HCT116 (cell line): ENCODE measurements around the gene PLCB1. TPM values are rescaled to one million over a fixed set of nuclear protein-coding genes. Genes with fewer than 3 reads are reported as not detected.

Experiments
- ATAC-seq: fragments of 200-7000 bp; cut with Tn5 transposase; 2 replicates; pipeline ENCODE4 v1.9.1; 2020; ENCODE audit warnings: mild to moderate bottlenecking, moderate library complexity
- BruUV-seq: library from RNA; stranded (reverse); fragments of 400-500 nt; replicated peaks from 2 replicates; lab custom pipeline; 2021; lab: Mats Ljungman, UMichigan
- CTCF ChIA-PET: fragments of 300-600 bp; sonication (Branson Sonifier 250); formaldehyde crosslinking; loops from one replicate; lab custom pipeline; 2021; ENCODE audit warnings: antibody characterized with exemption; lab: Charles Lee
- POLR2A ChIA-PET: fragments of 300-600, 350-600 bp; sonication (Branson Sonifier 250); formaldehyde crosslinking; loops from one replicate; lab custom pipeline; 2021; ENCODE audit warnings: antibody characterized with exemption; lab: Charles Lee
- RAD21 ChIA-PET, 2 experiments: fragments of 300-600 bp; sonication (Branson Sonifier 250); formaldehyde crosslinking; loops; one replicate each; lab custom pipeline; 2023; ENCODE audit warnings: low total read pairs in 2 of 2; ENCODE audit not compliant: uncharacterized antibody in 2 of 2, unreplicated experiment in 2 of 2, low non-redundant PET in 1 of 2; lab: Charles Lee
- DNase-seq: peaks from one replicate; pipeline ENCODE4 v3.0.0-alpha.2; 2010; ENCODE audit warnings: low read depth, low spot score
- H2AFZ ChIP-seq: fragments of 200-600 bp; shearing (Covaris generic), sonication (generic); 2 replicates; pipeline ENCODE4 v1.6.1; 2017; ENCODE audit warnings: low read depth, mixed run types, mixed read lengths, antibody characterized with exemption, low read length; ENCODE audit not compliant: poor library complexity, severe bottlenecking
- H3K27ac ChIP-seq: 2 replicates; pipeline ENCODE4 v1.5.1; 2012; ENCODE audit warnings: low read depth, low read length
- H3K27me3 ChIP-seq: fragments of 200-600 bp; sonication (generic); 2 replicates; pipeline ENCODE4 v1.6.1; 2016; ENCODE audit warnings: mixed run types, low read length, mixed read lengths; ENCODE audit not compliant: insufficient read depth
- H3K36me3 ChIP-seq, 2 experiments: fragments of 200-500 bp in 1 of 2; fragments of 200-600 bp in 1 of 2; sonication (Bioruptor generic) in 1 of 2; sonication (generic) in 1 of 2; 2 replicates each; pipeline versions ENCODE4 v1.5.1 to v1.6.1; 2014 to 2016; ENCODE audit warnings: low read length in 2 of 2, inconsistent platforms in 1 of 2, mixed read lengths in 1 of 2, mixed run types in 1 of 2; ENCODE audit not compliant: insufficient read depth in 2 of 2, control insufficient read depth in 1 of 2
- H3K4me1 ChIP-seq, 2 experiments: fragments of 200-600 bp in 1 of 2; sonication (generic) in 1 of 2; 2 replicates each; pipeline versions ENCODE4 v1.5.1 to v1.6.1; 2012 to 2017; ENCODE audit warnings: low read length in 2 of 2, inconsistent platforms in 1 of 2, mild to moderate bottlenecking in 1 of 2, mixed read lengths in 1 of 2, mixed run types in 1 of 2, moderate library complexity in 1 of 2; ENCODE audit not compliant: insufficient read depth in 2 of 2, control insufficient read depth in 1 of 2
- H3K4me2 ChIP-seq: fragments of 200-600 bp; sonication (generic); 2 replicates; pipeline ENCODE4 v1.6.1; 2017; ENCODE audit warnings: mixed run types, low read length, mixed read lengths
- H3K4me3 ChIP-seq, 2 experiments: fragments of 200-600 bp in 1 of 2; sonication (generic) in 1 of 2; replicated peaks in 1 of 2; 2 replicates each; pipeline ENCODE4 v1.5.1; 2011 to 2016; ENCODE audit warnings: low read length in 2 of 2, control low read depth in 1 of 2, low read depth in 1 of 2, mild to moderate bottlenecking in 1 of 2, mixed read lengths in 1 of 2, mixed run types in 1 of 2
- H3K79me2 ChIP-seq: fragments of 200-600 bp; sonication (generic); 2 replicates; pipeline ENCODE4 v1.6.1; 2017; ENCODE audit warnings: mild to moderate bottlenecking, mixed run types, low read length, moderate library complexity, mixed read lengths; ENCODE audit not compliant: insufficient read depth
- H3K9ac ChIP-seq: fragments of 200-600 bp; sonication (generic); 2 replicates; pipeline ENCODE4 v1.6.1; 2016; ENCODE audit warnings: low read length, mixed read lengths
- H3K9me2 ChIP-seq: fragments of 200-600 bp; sonication (generic), shearing (Covaris generic); 2 replicates; pipeline ENCODE4 v1.6.1; 2017; ENCODE audit warnings: mixed run types, mild to moderate bottlenecking, moderate library complexity; ENCODE audit not compliant: insufficient read depth
- H3K9me3 ChIP-seq, 2 experiments: fragments of 200-500 bp in 1 of 2; fragments of 200-600 bp in 1 of 2; sonication (Bioruptor generic) in 1 of 2; sonication (generic) in 1 of 2; 2 replicates each; pipeline ENCODE4 v1.6.1; 2014 to 2017; ENCODE audit warnings: low read length in 2 of 2, mixed read lengths in 2 of 2, inconsistent platforms in 1 of 2, low read depth in 1 of 2, mild to moderate bottlenecking in 1 of 2, mixed run types in 1 of 2, moderate library complexity in 1 of 2; ENCODE audit not compliant: control insufficient read depth in 1 of 2, insufficient read depth in 1 of 2
- H4K20me1 ChIP-seq: fragments of 200-600 bp; sonication (generic), shearing (Covaris generic); 2 replicates; pipeline ENCODE4 v1.6.1; 2017; ENCODE audit warnings: mixed run types, mild to moderate bottlenecking, moderate library complexity; ENCODE audit not compliant: insufficient read depth
- CBX3 ChIP-seq: IDR thresholded peaks from 2 replicates; pipeline ENCODE4 v1.6.1; 2012; ENCODE audit warnings: low read depth
- CEBPB ChIP-seq: IDR thresholded peaks from 2 replicates; pipeline ENCODE4 v1.6.1; 2012; ENCODE audit warnings: low read depth
- ELF1 ChIP-seq: IDR thresholded peaks from 2 replicates; pipeline ENCODE4 v1.6.1; 2012; ENCODE audit warnings: low read depth, borderline replicate concordance
- EZH2 ChIP-seq: fragments of 200-600 bp; sonication (generic); IDR thresholded peaks from 2 replicates; pipeline ENCODE4 v1.6.1; 2017; ENCODE audit warnings: antibody characterized with exemption, mixed run types
- FOSL1 ChIP-seq: IDR thresholded peaks from 2 replicates; pipeline ENCODE4 v1.6.1; 2012; ENCODE audit warnings: low read depth
- POLR2A ChIP-seq: IDR thresholded peaks from 2 replicates; pipeline ENCODE4 v1.7.0; 2011; ENCODE audit warnings: borderline replicate concordance; ENCODE audit not compliant: insufficient read depth, insufficient read length; ENCODE audit errors: extremely low read depth
- POLR2AphosphoS5 ChIP-seq: IDR thresholded peaks from 2 replicates; pipeline ENCODE4 v1.6.1; 2011; ENCODE audit warnings: mild to moderate bottlenecking, low read depth, low read length, moderate library complexity
- RAD21 ChIP-seq: IDR thresholded peaks from 2 replicates; pipeline ENCODE4 v1.6.1; 2012; ENCODE audit warnings: low read depth, mild to moderate bottlenecking
- YY1 ChIP-seq: IDR thresholded peaks from 2 replicates; pipeline ENCODE4 v1.6.1; 2011; ENCODE audit warnings: low read length, low read depth, moderate library complexity, mild to moderate bottlenecking; ENCODE audit not compliant: insufficient replicate concordance; ENCODE audit errors: extremely low read depth
- ZFX ChIP-seq: fragments of 450-650 bp; IDR thresholded peaks from 2 replicates; pipeline ENCODE4 v1.6.1; 2017
- ZNF274 ChIP-seq: fragments of 200-500 bp; sonication (Bioruptor generic); IDR thresholded peaks from 2 replicates; pipeline ENCODE4 v1.6.1; 2014; ENCODE audit warnings: mild to moderate bottlenecking, low read depth, low read length, inconsistent platforms
- intact Hi-C: fragments of 100-400 bp; cut with micrococcal nuclease; formaldehyde crosslinking; loops from 2 replicates; pipeline ENCODE4 v1.10.0; 2022
- total RNA-seq: library from RNA; stranded (reverse); gene quantifications from one replicate; pipeline ENCODE4 v1.2.1, GENCODE V29; 2021; ENCODE audit not compliant: unreplicated experiment
- TF ChIP-seq, protein P1 (sequence below), 3 experiments: fragments of 200-600 bp in 1 of 3; sonication (generic) in 1 of 3; IDR thresholded peaks in 2 of 3; conservative IDR thresholded peaks in 1 of 3; 2 replicates each; pipeline ENCODE4 v1.5.1; 2012 to 2017; ENCODE audit warnings: low read depth in 2 of 3, low read length in 2 of 3, antibody characterized with exemption in 1 of 3, borderline replicate concordance in 1 of 3, control low read depth in 1 of 3, mild to moderate bottlenecking in 1 of 3, mixed read lengths in 1 of 3, mixed run types in 1 of 3, moderate library complexity in 1 of 3; ENCODE audit not compliant: insufficient read depth in 1 of 3
- TF ChIP-seq, protein P2 (sequence below): IDR thresholded peaks from 2 replicates; pipeline ENCODE4 v1.6.1; 2011; ENCODE audit warnings: mild to moderate bottlenecking, low read length, moderate library complexity; ENCODE audit not compliant: insufficient replicate concordance; ENCODE audit errors: extremely low read depth
- TF ChIP-seq, protein P3 (sequence below): IDR thresholded peaks from 2 replicates; pipeline ENCODE4 v1.6.1; 2012

Gene PLCB1
- total RNA-seq, 1 experiment from 2014 or later, result 15.8 TPM

DNA sequence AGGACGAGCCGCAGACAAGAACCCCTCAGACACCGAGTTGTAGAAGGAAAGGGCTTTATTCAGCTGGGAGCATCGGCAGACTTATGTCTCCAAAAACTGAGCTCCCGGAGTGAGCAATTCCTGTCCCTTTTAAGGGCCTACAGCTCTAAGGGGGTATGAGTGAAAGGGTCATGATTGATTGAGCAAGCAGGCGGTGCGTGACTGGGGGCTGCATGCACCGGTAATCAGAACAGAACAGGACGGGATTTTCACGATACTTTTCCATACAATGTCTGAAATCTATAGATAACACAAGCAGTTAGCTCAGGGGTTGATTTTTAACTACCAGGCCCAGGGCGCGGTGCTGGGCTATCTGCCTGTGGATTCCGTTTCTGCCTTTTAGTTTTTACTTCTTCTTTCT is 710.5 kb downstream of the PLCB1 start:
- H3K4me3 ChIP-seq, result no peak overlapping the region
- intact Hi-C loops, result no loop called here
- no peaks in the 10 kb centered on the region for H3K27me3 ChIP-seq
- H3K27ac ChIP-seq, result no peak overlapping the region
- H3K9ac ChIP-seq, result no peak overlapping the region
- H2AFZ ChIP-seq, result no peak overlapping the region
- POLR2A ChIA-PET, result no interaction called here
- DNase-seq (no peak), ATAC-seq (no peak)
- H3K9me2 ChIP-seq, result no peaks in the 10 kb centered on the region
- H3K79me2 ChIP-seq, result no peaks in the 10 kb centered on the region
- no peaks in the 10 kb centered on the region for H3K4me1 ChIP-seq
- no TSS peak for BruUV-seq
- no peaks in the 10 kb centered on the region for H4K20me1 ChIP-seq
- no peak overlapping the region for H3K4me2 ChIP-seq
- CTCF ChIA-PET, result no interaction called here
- RAD21 ChIA-PET, result no interaction called here
- no peaks in the 10 kb centered on the region for H3K36me3 ChIP-seq
- no peaks in the 10 kb centered on the region for H3K9me3 ChIP-seq
- TF ChIP-seq, protein P1, sequence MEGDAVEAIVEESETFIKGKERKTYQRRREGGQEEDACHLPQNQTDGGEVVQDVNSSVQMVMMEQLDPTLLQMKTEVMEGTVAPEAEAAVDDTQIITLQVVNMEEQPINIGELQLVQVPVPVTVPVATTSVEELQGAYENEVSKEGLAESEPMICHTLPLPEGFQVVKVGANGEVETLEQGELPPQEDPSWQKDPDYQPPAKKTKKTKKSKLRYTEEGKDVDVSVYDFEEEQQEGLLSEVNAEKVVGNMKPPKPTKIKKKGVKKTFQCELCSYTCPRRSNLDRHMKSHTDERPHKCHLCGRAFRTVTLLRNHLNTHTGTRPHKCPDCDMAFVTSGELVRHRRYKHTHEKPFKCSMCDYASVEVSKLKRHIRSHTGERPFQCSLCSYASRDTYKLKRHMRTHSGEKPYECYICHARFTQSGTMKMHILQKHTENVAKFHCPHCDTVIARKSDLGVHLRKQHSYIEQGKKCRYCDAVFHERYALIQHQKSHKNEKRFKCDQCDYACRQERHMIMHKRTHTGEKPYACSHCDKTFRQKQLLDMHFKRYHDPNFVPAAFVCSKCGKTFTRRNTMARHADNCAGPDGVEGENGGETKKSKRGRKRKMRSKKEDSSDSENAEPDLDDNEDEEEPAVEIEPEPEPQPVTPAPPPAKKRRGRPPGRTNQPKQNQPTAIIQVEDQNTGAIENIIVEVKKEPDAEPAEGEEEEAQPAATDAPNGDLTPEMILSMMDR (IDR thresholded peaks at IDR 0.05 in 2 of 3, conservative IDR thresholded peaks at IDR 0.05 in 1 of 3; ENCODE audit: borderline replicate concordance in 1 of 3, insufficient read depth in 1 of 3, low read depth in 2 of 3, low read length in 2 of 3), result no peak
- TF ChIP-seq YY1, result no peak
- no peak for TF ChIP-seq ELF1
- TF ChIP-seq, all 23 proteins: peak for 0

DNA sequence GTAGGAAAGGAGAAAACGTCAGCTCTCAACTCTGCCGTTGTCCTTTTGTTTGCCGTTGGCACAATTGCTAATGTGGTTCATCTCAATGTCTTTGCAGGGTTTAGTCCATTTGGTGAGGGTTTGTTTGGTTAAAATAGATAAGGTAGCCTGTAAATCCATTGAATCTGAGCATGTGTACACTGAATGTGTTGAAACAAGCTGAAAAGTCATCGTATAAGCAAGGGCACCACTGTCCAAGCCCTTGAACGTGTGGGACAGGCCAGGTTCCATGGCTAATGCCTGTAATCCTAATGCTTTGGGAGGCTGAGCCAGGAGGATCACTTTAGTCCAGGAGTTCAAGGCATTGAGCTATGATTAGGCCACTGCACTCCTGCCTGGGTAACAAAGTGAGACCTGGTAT is 712.1 kb downstream of the PLCB1 start:
- H3K4me3 ChIP-seq, result no peak overlapping the region
- ChIA-PET POLR2A (no interaction called here), RAD21 (no interaction called here), CTCF (interaction anchor here (1.2 kb wide), 1 partner anchor 10 kb away, joined by 3 read pairs; no protein-coding TSS in a partner anchor)
- no peaks in the 10 kb centered on the region for H3K27me3 ChIP-seq
- no peak overlapping the region for H3K27ac ChIP-seq
- ATAC-seq, result no peak
- no peaks in the 10 kb centered on the region for H3K9me2 ChIP-seq
- no peak overlapping the region for H3K4me2 ChIP-seq
- H3K9ac ChIP-seq, result no peak overlapping the region
- intact Hi-C loops, result no loop called here
- no peaks in the 10 kb centered on the region for H3K79me2 ChIP-seq
- DNase-seq, result no peak
- no peaks in the 10 kb centered on the region for H3K4me1 ChIP-seq
- no peaks in the 10 kb centered on the region for H3K36me3 ChIP-seq
- H4K20me1 ChIP-seq, result no peaks in the 10 kb centered on the region
- no peaks in the 10 kb centered on the region for H3K9me3 ChIP-seq
- BruUV-seq, result no TSS peak
- TF ChIP-seq EZH2, result no peak
- no peak for TF ChIP-seq CEBPB
- TF ChIP-seq ZFX, result no peak
- TF ChIP-seq, protein P2, sequence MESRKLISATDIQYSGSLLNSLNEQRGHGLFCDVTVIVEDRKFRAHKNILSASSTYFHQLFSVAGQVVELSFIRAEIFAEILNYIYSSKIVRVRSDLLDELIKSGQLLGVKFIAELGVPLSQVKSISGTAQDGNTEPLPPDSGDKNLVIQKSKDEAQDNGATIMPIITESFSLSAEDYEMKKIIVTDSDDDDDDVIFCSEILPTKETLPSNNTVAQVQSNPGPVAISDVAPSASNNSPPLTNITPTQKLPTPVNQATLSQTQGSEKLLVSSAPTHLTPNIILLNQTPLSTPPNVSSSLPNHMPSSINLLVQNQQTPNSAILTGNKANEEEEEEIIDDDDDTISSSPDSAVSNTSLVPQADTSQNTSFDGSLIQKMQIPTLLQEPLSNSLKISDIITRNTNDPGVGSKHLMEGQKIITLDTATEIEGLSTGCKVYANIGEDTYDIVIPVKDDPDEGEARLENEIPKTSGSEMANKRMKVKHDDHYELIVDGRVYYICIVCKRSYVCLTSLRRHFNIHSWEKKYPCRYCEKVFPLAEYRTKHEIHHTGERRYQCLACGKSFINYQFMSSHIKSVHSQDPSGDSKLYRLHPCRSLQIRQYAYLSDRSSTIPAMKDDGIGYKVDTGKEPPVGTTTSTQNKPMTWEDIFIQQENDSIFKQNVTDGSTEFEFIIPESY, result no peak
- no peak for TF ChIP-seq ZNF274
- no peak for TF ChIP-seq FOSL1
- no peak for TF ChIP-seq POLR2AphosphoS5
- no peak for TF ChIP-seq RAD21
- no peak for TF ChIP-seq POLR2A
- TF ChIP-seq CBX3, result no peak
- TF ChIP-seq, protein P3, sequence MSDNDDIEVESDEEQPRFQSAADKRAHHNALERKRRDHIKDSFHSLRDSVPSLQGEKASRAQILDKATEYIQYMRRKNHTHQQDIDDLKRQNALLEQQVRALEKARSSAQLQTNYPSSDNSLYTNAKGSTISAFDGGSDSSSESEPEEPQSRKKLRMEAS, result no peak
- no peak overlapping the region for H2AFZ ChIP-seq
